H1 (cell line): ENCODE data around the gene SIRT7. TPM values are rescaled to one million over a fixed set of nuclear protein-coding genes. Genes with fewer than 3 reads are reported as not detected.

ENCODE experiments used
- MAFK ChIP-seq: IDR thresholded peaks from 2 replicates; pipeline ENCODE4 v1.6.1; 2012; ENCODE audit warnings: low read depth, mild to moderate bottlenecking, improper control_type of control experiment, low read length
- polyA plus RNA-seq, 7 experiments: library from polyadenylated mRNA; depleted of rRNA in 3 of 7; stranded (reverse) in 5 of 7; unstranded in 2 of 7; fragments of >200 nt in 5 of 7; fragments of 200-250 nt in 2 of 7; gene quantifications; 1 replicate in 5 of 7; 2 replicates in 1 of 7; 4 replicates in 1 of 7; pipeline versions ENCODE4 v1.2.1 to v1.2.3, GENCODE V29; 2011 to 2013; ENCODE audit warnings: missing spikeins in 2 of 7, mixed read lengths in 2 of 7
- total RNA-seq: library from RNA; stranded (reverse); fragmentation: NEBNext Ultra II Directional; extraction: Animal tissue kit (Norgen Biotek cat#: 25700); gene quantifications from 2 replicates; pipeline ENCODE4 v1.2.1, GENCODE V29; 2021

The SIRT7 gene
- total and polyA plus RNA-seq, 2 of the 8 experiments (the other 6 are each of a cell fraction or from before 2014, with no cell fraction given) = 5.8 to 16.6 TPM

GRCh38 chr17:81961521-81962498 is 43.8 kb upstream of the SIRT7 start (continued):
- TF ChIP-seq MAFK = no peak
